ENCODE results near the gene HIPK2. TPM values are rescaled to one million over a fixed set of nuclear protein-coding genes. Genes with fewer than 3 reads are reported as not detected.

HIPK2 gene
- total and polyA plus RNA-seq, 2 of the 4 experiments (the other 2 are of a cell fraction) = 22.0 to 27.1 TPM

GRCh38 chr7:139773371-139773770, 4.4 kb downstream of the HIPK2 start:
- peaks cover 24% of the 10 kb centered on the region for H3K36me3 ChIP-seq (ENCODE audit: control insufficient read depth, insufficient read depth, low read length)
- H2BK20ac ChIP-seq (ENCODE audit: low read depth, low read length) = peak overlapping the region; percentile 71
- H3K4me1 ChIP-seq (ENCODE audit: control insufficient read depth, insufficient read depth, low read length) = peaks cover 31% of the 10 kb centered on the region
- H3K4me2 ChIP-seq (ENCODE audit: low read depth, low read length) = peak overlapping the region; percentile 92
- peak overlapping the region; percentile 72; the same call in 2 of the 3 replicates for H2BK15ac ChIP-seq (ENCODE audit: low read depth, low read length)
- H2AK9ac ChIP-seq (replicated peaks; ENCODE audit: low read depth, low read length, poor library complexity) = no peak overlapping the region
- H4K5ac ChIP-seq (ENCODE audit: low read depth, low read length) = peak overlapping the region; percentile 22; the same call in 1 of the 2 replicates
- WGBS, 2 experiments (ENCODE audit: extremely low coverage in 2 of 2, insufficient read length in 1 of 2) = no CpG with 5 or more reads among the region's 5 CpGs
- peak overlapping the region; percentile 75 for H3K27ac ChIP-seq (ENCODE audit: insufficient read depth, low read length)
- DNase-seq = no peak
- ChIA-PET POLR2A (ENCODE audit: unreplicated experiment) (no interaction called here), CTCF (no interaction called here)
- ATAC-seq (ENCODE audit: low read depth) = no peak
- H2AK5ac ChIP-seq (ENCODE audit: low read depth, low read length) = peak overlapping the region; percentile 80
- peak overlapping the region; percentile 80 for H3K23ac ChIP-seq (ENCODE audit: low read depth, low read length)
- dilution Hi-C loops (cut with HindIII; ENCODE audit: low sequenced_read_pairs, unreplicated experiment) (no loop called here), in situ Hi-C loops (cut with MboI; ENCODE audit: low sequenced_read_pairs) (loop anchor here (10.0 kb wide), 1 partner anchor 129 kb away; no protein-coding TSS in a partner anchor), intact Hi-C loops (cut with micrococcal nuclease) (loop anchor here (5.0 kb wide), 1 partner anchor 41 kb away; no protein-coding TSS in a partner anchor)
- H3K18ac ChIP-seq (ENCODE audit: low read depth, low read length) = peak overlapping the region; percentile 42
- peaks cover 62% of the 10 kb centered on the region for H4K20me1 ChIP-seq (ENCODE audit: insufficient read depth, low read length)
- H4K8ac ChIP-seq (ENCODE audit: low read depth in 2 of 2, low read length in 2 of 2) = peak overlapping the region; percentile 9 to 60
- no TSS peak for BruUV-seq (replicated peaks)
- H2AFZ ChIP-seq (replicated peaks; ENCODE audit: low read length, poor library complexity) = no peak overlapping the region
- peak overlapping the region; percentile 82 for H2BK5ac ChIP-seq (ENCODE audit: low read depth, low read length, poor library complexity, severe bottlenecking)
- H4K91ac ChIP-seq (ENCODE audit: insufficient read depth, low read depth, low read length) = peak overlapping the region; percentile 68
- H3K14ac ChIP-seq (replicated peaks; ENCODE audit: low read depth, low read length) = peak overlapping the region; percentile 91
- peaks cover 8 to 64% of the 10 kb centered on the region in 2 experiments for H3K79me1 ChIP-seq (ENCODE audit: low read depth in 1 of 2, low read length in 2 of 2)
- H3K9ac ChIP-seq (ENCODE audit: low read depth, low read length) = peak overlapping the region; percentile 36; the same call in 1 of the 2 replicates
- no peaks in the 10 kb centered on the region for H3K9me3 ChIP-seq (ENCODE audit: control insufficient read depth, insufficient read depth, low read length)
- no peaks in the 10 kb centered on the region for H3K27me3 ChIP-seq (ENCODE audit: control insufficient read depth, insufficient read depth, low read length)
- peak overlapping the region; percentile 84 for H2BK120ac ChIP-seq (ENCODE audit: low read depth, low read length)
- H3K4ac ChIP-seq (ENCODE audit: low read depth, low read length) = peak overlapping the region; percentile 85
- peaks cover 26% of the 10 kb centered on the region for H3K9me1 ChIP-seq (ENCODE audit: insufficient read depth, low read length)
- peak overlapping the region; percentile 65; the same call in 1 of the 2 replicates for H3K56ac ChIP-seq (ENCODE audit: extremely low read depth, insufficient read depth, low read length)
- no peak overlapping the region; the same call in 1 of the 2 replicates for H3K4me3 ChIP-seq (ENCODE audit: insufficient read depth, low read depth, low read length)
- TF ChIP-seq ELK1 (IDR thresholded peaks at IDR 0.05; ENCODE audit: borderline replicate concordance, low read depth, low read length) = no peak
- TF ChIP-seq POLR2A (IDR thresholded peaks at IDR 0.05; ENCODE audit: low read depth, low read length) = no peak
- TF ChIP-seq RCOR1 (IDR thresholded peaks at IDR 0.05; ENCODE audit: insufficient replicate concordance, low read length) = no peak
- TF ChIP-seq SMC3 (IDR thresholded peaks at IDR 0.05; ENCODE audit: low read depth, low read length) = no peak

Measured in IMR-90 (cell line).